ENCODE data around the gene KIF4A. TPM values are rescaled to one million over a fixed set of nuclear protein-coding genes. Genes with fewer than 3 reads are reported as not detected.

KIF4A gene
- total and polyA plus RNA-seq, 9 of the 15 experiments (the other 6 are each of a cell fraction or from before 2014, with no cell fraction given), result 13.0 to 42.7 (median 35.9) TPM

GRCh38 chrX:70434352-70434866 is 144.5 kb downstream of the KIF4A start (continued):
- TF ChIP-seq TSHZ1 (CRISPR knock-in tag; IDR thresholded peaks at IDR 0.05) (no peak), ELF2 (CRISPR knock-in tag; IDR thresholded peaks at IDR 0.05) (no peak), YY1 (IDR thresholded peaks at IDR 0.05; ENCODE audit: borderline replicate concordance in 1 of 3, control insufficient read depth in 1 of 3, extremely low read depth in 1 of 3, insufficient read depth in 3 of 3, insufficient read length in 1 of 3, insufficient replicate concordance in 2 of 3, low read depth in 1 of 3, low read length in 2 of 3) (peak in 1 of 3 experiments; percentile 45), TCF3 (CRISPR knock-in tag; IDR thresholded peaks at IDR 0.05) (no peak), MCM7 (IDR thresholded peaks at IDR 0.05) (no peak), MAFG (tag; conservative IDR thresholded peaks at IDR 0.05) (no peak), ZNF584 (CRISPR knock-in tag; IDR thresholded peaks at IDR 0.05; ENCODE audit: low read depth) (no peak), CBX2 (IDR thresholded peaks at IDR 0.05; ENCODE audit: insufficient read depth, low read length, poor library complexity, severe bottlenecking) (no peak), ZNF12 (CRISPR knock-in tag; IDR thresholded peaks at IDR 0.05) (no peak), NR3C1 (CRISPR knock-in tag; IDR thresholded peaks at IDR 0.05) (no peak), ZNF175 (CRISPR knock-in tag; IDR thresholded peaks at IDR 0.05; ENCODE audit: low read depth) (no peak), ZNF143 (CRISPR knock-in tag; IDR thresholded peaks at IDR 0.05) (peak; percentile 73), KDM4B (IDR thresholded peaks at IDR 0.05; ENCODE audit: borderline replicate concordance in 2 of 2, low read depth in 1 of 2) (no peak), HNRNPLL (IDR thresholded peaks at IDR 0.05; ENCODE audit: low read depth, low read length, poor library complexity, severe bottlenecking) (peak; percentile 32), NKRF (IDR thresholded peaks at IDR 0.05; ENCODE audit: borderline replicate concordance) (no peak), BACH1 (tag; IDR thresholded peaks at IDR 0.05) (no peak), NR1H2 (CRISPR knock-in tag; IDR thresholded peaks at IDR 0.05) (no peak), TCF7L2 (IDR thresholded peaks at IDR 0.05; ENCODE audit: low read depth, low read length) (no peak), TAF9B (IDR thresholded peaks at IDR 0.05; ENCODE audit: partially characterized antibody) (no peak), CREM (IDR thresholded peaks at IDR 0.05; ENCODE audit: low read depth) (no peak), MCM5 (IDR thresholded peaks at IDR 0.05; ENCODE audit: low read depth) (no peak), ELF1 (tag; IDR thresholded peaks at IDR 0.05) (peak; percentile 85), NBN (IDR thresholded peaks at IDR 0.05; ENCODE audit: low read depth) (no peak), MIER1 (IDR thresholded peaks at IDR 0.05; ENCODE audit: low read depth) (no peak)

Measured in K562 (cell line).